ENCODE measurements around the gene EPHA4. TPM values are rescaled to one million over a fixed set of nuclear protein-coding genes. Genes with fewer than 3 reads are reported as not detected.

EPHA4 gene
- polyA plus RNA-seq, 2 of the 4 experiments (the other 2 are of a cell fraction) = 0.54 to 1.1 TPM

GRCh38 chr2:221501883-221502269 is 70.2 kb downstream of the EPHA4 start:
- Histone ChIP-seq H3K4me3 (no peak overlapping the region), H3K9me3 (no peaks in the 10 kb centered on the region), H3K4me1 (no peaks in the 10 kb centered on the region), H3K4me2 (no peak overlapping the region), H3K27ac (no peak overlapping the region)
- no peak for DNase-seq (ENCODE audit: low read depth in 1 of 2, low spot score in 1 of 2)
- CTCF ChIA-PET = no interaction called here
- no peak for ATAC-seq
- no peak for FAIRE-seq
- WGBS (ENCODE audit: missing lambda C conversion rate) = 11% methylated on average over 4 of the region's 4 CpGs
- POLR2A ChIA-PET = no interaction called here
- no peak for TF ChIP-seq HEYL (CRISPR knock-in tag; IDR thresholded peaks at IDR 0.05)
- no peak for TF ChIP-seq MYC (IDR thresholded peaks at IDR 0.05; ENCODE audit: borderline replicate concordance, low read length)
- TF ChIP-seq REST (IDR thresholded peaks at IDR 0.05) = no peak
- no peak for TF ChIP-seq GATA3 (IDR thresholded peaks at IDR 0.05; ENCODE audit: borderline replicate concordance)
- no peak for TF ChIP-seq NFE2L2 (conservative IDR thresholded peaks at IDR 0.05; ENCODE audit: low read length)
- no peak for TF ChIP-seq ZC3H11A (IDR thresholded peaks at IDR 0.05)
- TF ChIP-seq BHLHE40 (IDR thresholded peaks at IDR 0.05; ENCODE audit: low read depth, low read length) = no peak
- TF ChIP-seq FOXS1 (CRISPR knock-in tag; IDR thresholded peaks at IDR 0.05) = no peak

- POLR2A ChIA-PET = no interaction called here
- WGBS (ENCODE audit: missing lambda C conversion rate) = 28% methylated on average over 10 of the region's 10 CpGs
- Histone ChIP-seq H3K27ac (no peak overlapping the region), H3K9me3 (no peaks in the 10 kb centered on the region), H3K4me1 (no peaks in the 10 kb centered on the region), H3K4me3 (no peak overlapping the region), H3K4me2 (no peak overlapping the region)
- ATAC-seq (no peak), DNase-seq (ENCODE audit: low read depth in 1 of 2, low spot score in 1 of 2) (no peak), FAIRE-seq (no peak)
- CTCF ChIA-PET = interaction anchor here (0.6 kb wide), 1 partner anchor 726 kb away, joined by 4 read pairs; no protein-coding TSS in a partner anchor
- TF ChIP-seq SREBF2 (IDR thresholded peaks at IDR 0.05) (no peak), CBX8 (IDR thresholded peaks at IDR 0.05) (no peak), POLR2A (IDR thresholded peaks at IDR 0.05; ENCODE audit: low read length) (no peak), NPAS2 (CRISPR knock-in tag; IDR thresholded peaks at IDR 0.05; ENCODE audit: borderline replicate concordance) (no peak), HOXA7 (CRISPR knock-in tag; IDR thresholded peaks at IDR 0.05) (no peak), BCL3 (IDR thresholded peaks at IDR 0.05) (no peak), NFE2L2 (conservative IDR thresholded peaks at IDR 0.05; ENCODE audit: low read length) (no peak), NR3C1 (IDR thresholded peaks at IDR 0.05) (no peak), RAD21 (conservative IDR thresholded peaks at IDR 0.05 in 1 of 2, IDR thresholded peaks at IDR 0.05 in 1 of 2) (no peak), MAX (IDR thresholded peaks at IDR 0.05) (no peak), HES2 (IDR thresholded peaks at IDR 0.05) (no peak), CEBPB (IDR thresholded peaks at IDR 0.05) (no peak), USF2 (IDR thresholded peaks at IDR 0.05) (no peak), HEYL (CRISPR knock-in tag; IDR thresholded peaks at IDR 0.05) (no peak), PBX3 (IDR thresholded peaks at IDR 0.05) (no peak), ESRRA (IDR thresholded peaks at IDR 0.05; ENCODE audit: borderline replicate concordance, low read length) (no peak)
Observed at GRCh38 chr2:221501210-221501882, 70.8 kb downstream of the EPHA4 start.
